ENCODE results near the gene MAST2. TPM values are rescaled to one million over a fixed set of nuclear protein-coding genes. Genes with fewer than 3 reads are reported as not detected.

Gene MAST2
- total and polyA plus RNA-seq, 2 of the 13 experiments (the other 11 are each of a cell fraction or from before 2014, with no cell fraction given) = 15.3 to 23.0 TPM

DNA sequence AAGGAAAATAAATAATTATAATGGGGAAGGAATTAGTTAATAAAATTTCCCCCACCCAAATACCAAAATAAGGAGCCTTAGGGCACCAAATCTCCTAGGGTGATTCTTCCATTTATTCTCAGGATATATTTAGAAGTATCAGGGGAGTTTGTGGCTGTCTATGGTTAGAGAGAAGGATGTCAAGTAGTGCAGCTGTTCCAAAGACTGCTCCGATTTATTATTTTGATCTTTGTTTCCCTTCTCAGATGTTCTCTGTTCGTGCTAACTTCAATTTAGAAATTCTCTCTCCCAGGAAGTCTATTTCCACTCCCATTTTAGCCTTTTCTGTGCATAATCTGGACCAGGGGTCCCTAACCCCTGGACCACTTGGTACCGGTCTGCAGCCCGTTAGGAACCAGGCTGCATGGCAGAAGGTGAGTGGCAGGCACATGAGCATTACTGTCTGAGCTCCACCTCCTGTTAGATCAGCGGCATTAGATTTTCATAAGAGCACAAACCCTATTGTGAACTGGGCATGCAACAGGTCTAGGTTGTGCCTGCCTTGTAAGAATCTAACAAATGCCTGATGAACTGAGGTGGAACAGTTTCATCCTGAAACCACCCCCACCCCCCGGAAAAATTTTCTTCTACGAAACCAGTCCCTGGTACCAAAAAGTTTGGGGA, 9.3 kb upstream of the MAST2 start:
- Histone ChIP-seq H4K20me1 (ENCODE audit: insufficient read depth, low read length) (no peaks in the 10 kb centered on the region), H3K4me2 (ENCODE audit: low read depth, low read length) (peak overlapping the region; percentile 90), H3K36me3 (replicated peaks in 1 of 2; ENCODE audit: control insufficient read depth in 1 of 2, insufficient read depth in 2 of 2, low read length in 2 of 2) (no peaks in the 10 kb centered on the region), H3K9me3 (ENCODE audit: low read length) (no peaks in the 10 kb centered on the region), H3K79me2 (ENCODE audit: insufficient read depth, low read length) (no peaks in the 10 kb centered on the region), H3K9ac (ENCODE audit: insufficient read depth, low read depth, low read length) (peak overlapping the region; percentile 46; the same call in 1 of the 2 replicates), H3K4me3 (replicated peaks in 1 of 3; ENCODE audit: insufficient read depth in 1 of 3, low read depth in 2 of 3, low read length in 3 of 3) (peak overlapping the region; percentile 43 to 58 (median 51)), H3K4me1 (ENCODE audit: insufficient read depth, low read length) (peaks cover 11% of the 10 kb centered on the region), H3K27ac (ENCODE audit: extremely low read length, insufficient read depth, low read length) (no peak overlapping the region), H2AFZ (ENCODE audit: low read length) (peak overlapping the region; percentile 94), H3K27me3 (ENCODE audit: control insufficient read depth in 1 of 2, insufficient read depth in 2 of 2, low read length in 2 of 2) (no peaks in the 10 kb centered on the region; a peak in 1 of 5 replicates)
- peak; percentile 32 for DNase-seq (ENCODE audit: low spot score)
- intact Hi-C loops (cut with micrococcal nuclease; ENCODE audit: unreplicated experiment) (loop anchor here (5.0 kb wide), 1 partner anchor 37 kb away; no protein-coding TSS in a partner anchor), in situ Hi-C loops (cut with HindIII; ENCODE audit: extremely low pct_ligation_motif_present, low pct_unique_long_range_greater_than_20kb) (no loop called here)
- peak; percentile 91 for ATAC-seq
- POLR2A ChIA-PET = interaction anchor here (1.2 kb wide), 3 partner anchors 9 to 108 kb away, joined by 3 to 5 read pairs (median 4); partner anchors contain the start of genes GPBP1L1 and TMEM69
- CTCF ChIA-PET (ENCODE audit: low intra/inter-chr PET ratio, low total read pairs) = no interaction called here
- 7% methylated on average over 7 of the region's 7 CpGs for WGBS (ENCODE audit: low lambda C conversion rate)
- BruUV-seq (replicated peaks) = no TSS peak
- peak; percentile 55 for FAIRE-seq
- TF ChIP-seq RARG (CRISPR knock-in tag; IDR thresholded peaks at IDR 0.05; ENCODE audit: low read depth) = no peak
- TF ChIP-seq GATAD1 (CRISPR knock-in tag; IDR thresholded peaks at IDR 0.05) = no peak
- TF ChIP-seq ARHGAP35 (CRISPR knock-in tag; IDR thresholded peaks at IDR 0.05; ENCODE audit: borderline replicate concordance) = no peak
- peak; percentile 41; the same call in 1 of the 2 replicates for TF ChIP-seq SMC3 (IDR thresholded peaks at IDR 0.05; ENCODE audit: low read length)
- no peak for TF ChIP-seq PLRG1 (conservative IDR thresholded peaks at IDR 0.05)
- TF ChIP-seq SAP130 (CRISPR knock-in tag; IDR thresholded peaks at IDR 0.05; ENCODE audit: low read depth) = peak; percentile 42; the same call in 1 of the 2 replicates
- TF ChIP-seq CBX5 (CRISPR knock-in tag; IDR thresholded peaks at IDR 0.05; ENCODE audit: borderline replicate concordance) = 0 out of 2 replicates have a peak, but pooled peaks have one; percentile 34
- no peak for TF ChIP-seq SKIL (CRISPR knock-in tag; IDR thresholded peaks at IDR 0.05; ENCODE audit: borderline replicate concordance)
- TF ChIP-seq HOXA5 (CRISPR knock-in tag; IDR thresholded peaks at IDR 0.05) = no peak
- TF ChIP-seq PAX8 (CRISPR knock-in tag; IDR thresholded peaks at IDR 0.05; ENCODE audit: borderline replicate concordance) = no peak
- peak; percentile 52; the same call in 1 of the 2 replicates for TF ChIP-seq RAD21 (CRISPR knock-in tag; IDR thresholded peaks at IDR 0.05)
- peak; percentile 49 for TF ChIP-seq STAG1 (CRISPR knock-in tag; IDR thresholded peaks at IDR 0.05)
- TF ChIP-seq KDM1A (CRISPR knock-in tag; IDR thresholded peaks at IDR 0.05) = no peak
- peak; percentile 49; the same call in 1 of the 2 replicates for TF ChIP-seq PBX2 (CRISPR knock-in tag; IDR thresholded peaks at IDR 0.05)
- TF ChIP-seq, protein P1, sequence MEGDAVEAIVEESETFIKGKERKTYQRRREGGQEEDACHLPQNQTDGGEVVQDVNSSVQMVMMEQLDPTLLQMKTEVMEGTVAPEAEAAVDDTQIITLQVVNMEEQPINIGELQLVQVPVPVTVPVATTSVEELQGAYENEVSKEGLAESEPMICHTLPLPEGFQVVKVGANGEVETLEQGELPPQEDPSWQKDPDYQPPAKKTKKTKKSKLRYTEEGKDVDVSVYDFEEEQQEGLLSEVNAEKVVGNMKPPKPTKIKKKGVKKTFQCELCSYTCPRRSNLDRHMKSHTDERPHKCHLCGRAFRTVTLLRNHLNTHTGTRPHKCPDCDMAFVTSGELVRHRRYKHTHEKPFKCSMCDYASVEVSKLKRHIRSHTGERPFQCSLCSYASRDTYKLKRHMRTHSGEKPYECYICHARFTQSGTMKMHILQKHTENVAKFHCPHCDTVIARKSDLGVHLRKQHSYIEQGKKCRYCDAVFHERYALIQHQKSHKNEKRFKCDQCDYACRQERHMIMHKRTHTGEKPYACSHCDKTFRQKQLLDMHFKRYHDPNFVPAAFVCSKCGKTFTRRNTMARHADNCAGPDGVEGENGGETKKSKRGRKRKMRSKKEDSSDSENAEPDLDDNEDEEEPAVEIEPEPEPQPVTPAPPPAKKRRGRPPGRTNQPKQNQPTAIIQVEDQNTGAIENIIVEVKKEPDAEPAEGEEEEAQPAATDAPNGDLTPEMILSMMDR (CRISPR knock-in tag; IDR thresholded peaks at IDR 0.05) = peak; percentile 62
- TF ChIP-seq, protein P2, sequence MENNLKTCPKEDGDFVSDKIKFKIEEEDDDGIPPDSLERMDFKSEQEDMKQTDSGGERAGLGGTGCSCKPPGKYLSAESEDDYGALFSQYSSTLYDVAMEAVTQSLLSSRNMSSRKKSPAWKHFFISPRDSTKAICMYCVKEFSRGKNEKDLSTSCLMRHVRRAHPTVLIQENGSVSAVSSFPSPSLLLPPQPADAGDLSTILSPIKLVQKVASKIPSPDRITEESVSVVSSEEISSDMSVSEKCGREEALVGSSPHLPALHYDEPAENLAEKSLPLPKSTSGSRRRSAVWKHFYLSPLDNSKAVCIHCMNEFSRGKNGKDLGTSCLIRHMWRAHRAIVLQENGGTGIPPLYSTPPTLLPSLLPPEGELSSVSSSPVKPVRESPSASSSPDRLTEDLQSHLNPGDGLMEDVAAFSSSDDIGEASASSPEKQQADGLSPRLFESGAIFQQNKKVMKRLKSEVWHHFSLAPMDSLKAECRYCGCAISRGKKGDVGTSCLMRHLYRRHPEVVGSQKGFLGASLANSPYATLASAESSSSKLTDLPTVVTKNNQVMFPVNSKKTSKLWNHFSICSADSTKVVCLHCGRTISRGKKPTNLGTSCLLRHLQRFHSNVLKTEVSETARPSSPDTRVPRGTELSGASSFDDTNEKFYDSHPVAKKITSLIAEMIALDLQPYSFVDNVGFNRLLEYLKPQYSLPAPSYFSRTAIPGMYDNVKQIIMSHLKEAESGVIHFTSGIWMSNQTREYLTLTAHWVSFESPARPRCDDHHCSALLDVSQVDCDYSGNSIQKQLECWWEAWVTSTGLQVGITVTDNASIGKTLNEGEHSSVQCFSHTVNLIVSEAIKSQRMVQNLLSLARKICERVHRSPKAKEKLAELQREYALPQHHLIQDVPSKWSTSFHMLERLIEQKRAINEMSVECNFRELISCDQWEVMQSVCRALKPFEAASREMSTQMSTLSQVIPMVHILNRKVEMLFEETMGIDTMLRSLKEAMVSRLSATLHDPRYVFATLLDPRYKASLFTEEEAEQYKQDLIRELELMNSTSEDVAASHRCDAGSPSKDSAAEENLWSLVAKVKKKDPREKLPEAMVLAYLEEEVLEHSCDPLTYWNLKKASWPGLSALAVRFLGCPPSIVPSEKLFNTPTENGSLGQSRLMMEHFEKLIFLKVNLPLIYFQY (CRISPR knock-in tag; IDR thresholded peaks at IDR 0.05; ENCODE audit: borderline replicate concordance) = peak; percentile 68; the same call in 1 of the 2 replicates

All from HepG2 (cell line).